Measurements from ENCODE around the gene OSBPL9.

Gene OSBPL9

DNA sequence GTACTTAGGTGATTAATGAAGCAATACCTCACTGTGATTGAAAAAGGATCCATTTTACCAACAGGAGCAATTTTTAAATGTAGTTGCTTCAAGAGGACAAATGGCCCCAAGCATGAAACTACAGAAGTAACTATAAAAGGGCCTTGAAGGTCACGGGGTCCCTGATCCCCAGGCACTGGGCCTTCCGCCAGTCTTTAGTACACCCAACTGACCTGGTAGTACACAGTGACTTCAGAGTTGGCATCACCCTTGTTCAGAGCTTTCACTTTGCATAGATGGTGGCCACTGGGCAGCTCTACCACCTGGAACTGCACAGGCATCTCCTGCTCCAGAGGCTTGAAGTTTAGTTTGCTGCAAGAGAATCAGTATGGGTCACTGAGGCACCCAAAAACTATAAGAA, 177.4 kb downstream of the OSBPL9 start:
- no peaks in the 10 kb centered on the region for H3K4me1 ChIP-seq (ENCODE audit: control insufficient read depth, insufficient read depth, low read length)
- H3K4me3 ChIP-seq (ENCODE audit: low read depth, low read length): no peak overlapping the region
- POLR2A ChIA-PET: no interaction called here
- TF ChIP-seq ZNF518A (tag by site-specific recombination; conservative IDR thresholded peaks at IDR 0.05; ENCODE audit: low read depth): no peak
- TF ChIP-seq ZNF174 (tag by site-specific recombination; IDR thresholded peaks at IDR 0.05): no peak
- no peak for TF ChIP-seq ZFP69B (tag by site-specific recombination; IDR thresholded peaks at IDR 0.05)
- TF ChIP-seq ZNF560 (tag by site-specific recombination; IDR thresholded peaks at IDR 0.05; ENCODE audit: borderline replicate concordance): no peak
- TF ChIP-seq ZFP37 (tag by site-specific recombination; IDR thresholded peaks at IDR 0.05): no peak
- no peak for TF ChIP-seq SALL2 (tag by site-specific recombination; IDR thresholded peaks at IDR 0.05; ENCODE audit: borderline replicate concordance)
- no peak for TF ChIP-seq ZIC2 (tag by site-specific recombination; IDR thresholded peaks at IDR 0.05)
- no peak for TF ChIP-seq ZNF785 (tag by site-specific recombination; IDR thresholded peaks at IDR 0.05)
- no peaks in the 10 kb centered on the region for H3K9me3 ChIP-seq (ENCODE audit: control insufficient read depth, insufficient read depth, low read depth, low read length)
- CTCF ChIA-PET: no interaction called here
- no peak overlapping the region for H3K27ac ChIP-seq (ENCODE audit: extremely low read depth, low read depth, low read length)
- peaks cover 21 to 84% of the 10 kb centered on the region in 2 experiments for H3K36me3 ChIP-seq (ENCODE audit: control insufficient read depth in 2 of 2, insufficient read depth in 1 of 2, low read length in 2 of 2)

DNA sequence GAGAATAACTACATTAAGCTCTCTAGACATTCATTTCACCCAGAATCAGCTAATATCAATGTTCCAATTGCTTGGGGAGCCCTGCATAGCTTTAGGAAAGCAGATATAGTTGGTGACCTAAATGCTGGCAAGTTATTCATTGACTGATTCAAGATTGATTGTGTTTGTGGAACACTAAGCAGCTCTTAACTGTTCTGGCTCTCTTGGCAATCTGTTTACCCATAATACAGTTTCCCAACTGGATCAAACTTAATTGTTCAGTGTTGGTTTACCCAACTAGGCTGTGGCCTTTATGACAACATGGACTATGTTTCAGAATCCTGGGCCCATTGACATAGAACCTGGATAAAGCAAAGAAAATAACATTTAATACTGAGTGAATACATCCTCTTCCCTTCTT, 178.0 kb downstream of the OSBPL9 start:
- no peak for TF ChIP-seq HOXD13 (CRISPR knock-in tag; IDR thresholded peaks at IDR 0.05; ENCODE audit: borderline replicate concordance)
- CTCF ChIA-PET: interaction anchor here (0.6 kb wide), 2 partner anchors 45 to 333 kb away, joined by 3 read pairs; no protein-coding TSS in a partner anchor
- peaks cover 18 to 84% of the 10 kb centered on the region in 2 experiments for H3K36me3 ChIP-seq (ENCODE audit: control insufficient read depth in 2 of 2, insufficient read depth in 1 of 2, low read length in 2 of 2)
- H3K9me3 ChIP-seq (ENCODE audit: control insufficient read depth, insufficient read depth, low read depth, low read length): no peaks in the 10 kb centered on the region
- H3K4me1 ChIP-seq (ENCODE audit: control insufficient read depth, insufficient read depth, low read length): no peaks in the 10 kb centered on the region
- H3K4me3 ChIP-seq (ENCODE audit: low read depth, low read length): no peak overlapping the region
- POLR2A ChIA-PET: no interaction called here
- H3K27ac ChIP-seq (ENCODE audit: extremely low read depth, low read depth, low read length): no peak overlapping the region

DNA sequence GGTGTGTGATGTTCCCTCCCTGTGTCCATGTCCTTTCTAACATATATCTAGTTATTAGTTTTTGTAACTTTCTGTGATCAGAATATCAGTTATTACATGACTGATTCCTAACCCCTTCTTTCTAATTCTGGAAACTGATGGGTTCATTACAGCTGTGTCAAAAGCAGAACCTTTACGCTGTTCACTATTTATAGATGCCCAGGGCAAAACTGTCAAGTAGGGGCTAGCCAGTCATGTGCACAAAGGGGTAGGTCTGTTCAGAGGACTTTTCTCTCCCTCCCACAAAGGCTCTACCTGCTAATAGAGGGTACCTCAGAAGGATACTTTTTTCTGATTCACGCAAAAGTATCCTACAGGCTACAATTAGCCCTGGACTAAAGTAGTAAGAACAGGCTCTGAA, 182.5 kb downstream of the OSBPL9 start:
- Histone ChIP-seq H3K36me3 (ENCODE audit: control insufficient read depth in 2 of 2, insufficient read depth in 1 of 2, low read length in 2 of 2) (peaks cover 26 to 75% of the 10 kb centered on the region in 2 experiments), H3K4me3 (ENCODE audit: low read depth, low read length) (no peak overlapping the region), H3K27ac (ENCODE audit: extremely low read depth, low read depth, low read length) (no peak overlapping the region), H3K9me3 (ENCODE audit: control insufficient read depth, insufficient read depth, low read depth, low read length) (no peaks in the 10 kb centered on the region), H3K4me1 (ENCODE audit: control insufficient read depth, insufficient read depth, low read length) (no peaks in the 10 kb centered on the region)
- POLR2A ChIA-PET: interaction anchor here (0.6 kb wide), 1 partner anchor 79 kb away, joined by 3 read pairs; the partner anchor contains the start of gene NRDC
- TF ChIP-seq KLF8 (tag by site-specific recombination; IDR thresholded peaks at IDR 0.05): no peak
- TF ChIP-seq ZNF423 (tag by site-specific recombination; IDR thresholded peaks at IDR 0.05): no peak
- no peak for TF ChIP-seq ZFP69B (tag by site-specific recombination; IDR thresholded peaks at IDR 0.05)
- no peak for TF ChIP-seq ZNF670 (tag by site-specific recombination; IDR thresholded peaks at IDR 0.05; ENCODE audit: low read depth)
- no peak for TF ChIP-seq ZNF416 (tag by site-specific recombination; IDR thresholded peaks at IDR 0.05)
- TF ChIP-seq WT1 (tag by site-specific recombination; IDR thresholded peaks at IDR 0.05): no peak
- no peak for TF ChIP-seq GLIS2 (tag by site-specific recombination; IDR thresholded peaks at IDR 0.05)
- CTCF ChIA-PET: no interaction called here

DNA sequence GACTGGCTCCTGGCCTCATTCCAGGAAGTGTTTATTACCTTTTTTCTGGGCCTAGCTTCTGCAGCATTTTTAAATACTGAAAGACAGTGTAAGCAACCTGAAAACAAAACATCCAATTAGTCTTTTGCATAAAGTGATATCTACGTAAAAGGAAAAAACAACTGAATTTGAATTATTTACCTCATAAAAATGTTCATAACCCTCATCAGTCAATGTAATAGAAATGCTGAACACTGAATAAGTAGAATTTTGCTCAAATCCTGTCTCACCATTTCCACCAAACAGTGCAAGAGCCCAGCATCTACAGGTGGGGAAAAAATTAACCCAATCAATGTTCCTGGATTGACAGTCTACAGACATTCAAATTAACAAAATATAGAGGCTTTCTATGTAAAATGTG, 197.6 kb downstream of the OSBPL9 start:
- Histone ChIP-seq H3K4me3 (ENCODE audit: low read depth, low read length) (no peak overlapping the region), H3K4me1 (ENCODE audit: control insufficient read depth, insufficient read depth, low read length) (no peaks in the 10 kb centered on the region), H3K36me3 (ENCODE audit: control insufficient read depth in 2 of 2, insufficient read depth in 1 of 2, low read length in 2 of 2) (peaks cover 31 to 72% of the 10 kb centered on the region in 2 experiments), H3K9me3 (ENCODE audit: control insufficient read depth, insufficient read depth, low read depth, low read length) (no peaks in the 10 kb centered on the region), H3K27ac (ENCODE audit: extremely low read depth, low read depth, low read length) (no peak overlapping the region)
- peak; percentile 94 for TF ChIP-seq ZFP37 (tag by site-specific recombination; IDR thresholded peaks at IDR 0.05)
- no peak for TF ChIP-seq ZNF416 (tag by site-specific recombination; IDR thresholded peaks at IDR 0.05)
- TF ChIP-seq, protein P1, sequence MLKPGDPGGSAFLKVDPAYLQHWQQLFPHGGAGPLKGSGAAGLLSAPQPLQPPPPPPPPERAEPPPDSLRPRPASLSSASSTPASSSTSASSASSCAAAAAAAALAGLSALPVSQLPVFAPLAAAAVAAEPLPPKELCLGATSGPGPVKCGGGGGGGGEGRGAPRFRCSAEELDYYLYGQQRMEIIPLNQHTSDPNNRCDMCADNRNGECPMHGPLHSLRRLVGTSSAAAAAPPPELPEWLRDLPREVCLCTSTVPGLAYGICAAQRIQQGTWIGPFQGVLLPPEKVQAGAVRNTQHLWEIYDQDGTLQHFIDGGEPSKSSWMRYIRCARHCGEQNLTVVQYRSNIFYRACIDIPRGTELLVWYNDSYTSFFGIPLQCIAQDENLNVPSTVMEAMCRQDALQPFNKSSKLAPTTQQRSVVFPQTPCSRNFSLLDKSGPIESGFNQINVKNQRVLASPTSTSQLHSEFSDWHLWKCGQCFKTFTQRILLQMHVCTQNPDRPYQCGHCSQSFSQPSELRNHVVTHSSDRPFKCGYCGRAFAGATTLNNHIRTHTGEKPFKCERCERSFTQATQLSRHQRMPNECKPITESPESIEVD (tag by site-specific recombination; IDR thresholded peaks at IDR 0.05): no peak
- POLR2A ChIA-PET: no interaction called here
- CTCF ChIA-PET: no interaction called here

Data from HEK293 (cell line).